GM18520 (cell line): ENCODE measurements around the gene RNF10.
"Not testable (repeated sequence)": the region's sequence is repeated elsewhere in the genome, so short reads cannot be mapped to it uniquely, and the experiment has no call there.

Experiments
- ATAC-seq: cut with Tn5 transposase; IDR thresholded peaks from one replicate; pipeline ENCODE4 v1.9.1; 2021; ENCODE audit not compliant: unreplicated experiment

RNF10 gene

GRCh38 chr12:120534203-120534702, at the start of gene RNF10:
RNF10 (plus strand) TSS chr12:120534356; CDS start chr12:120534812, 456 bp downstream.
- peak; percentile 79 for ATAC-seq

GRCh38 chr12:120485961-120486881, 47.9 kb upstream of the RNF10 start:
- ATAC-seq, result no peak

- ATAC-seq, result not testable (repeated sequence)
Measured at GRCh38 chr12:120487552-120487951, 46.6 kb upstream of the RNF10 start.

GRCh38 chr12:120488057-120488640, 46.0 kb upstream of the RNF10 start:
- no peak for ATAC-seq

- no peak for ATAC-seq
Measured at GRCh38 chr12:120489018-120489417, 45.1 kb upstream of the RNF10 start.

- ATAC-seq, result no peak
Measured at GRCh38 chr12:120490325-120490724, 43.8 kb upstream of the RNF10 start.

GRCh38 chr12:120490833-120491512, 43.2 kb upstream of the RNF10 start:
- ATAC-seq, result no peak

- no peak for ATAC-seq
Measured at GRCh38 chr12:120495186-120495730, 38.9 kb upstream of the RNF10 start.

GRCh38 chr12:120495731-120496412, 38.3 kb upstream of the RNF10 start, which contains the start of gene DYNLL1:
DYNLL1 (plus strand) TSS chr12:120496113; CDS start chr12:120496422, 309 bp downstream.
- ATAC-seq, result peak; percentile 89

GRCh38 chr12:120496413-120497340, 37.5 kb upstream of the RNF10 start:
- peak; percentile 13 for ATAC-seq

GRCh38 chr12:120497524-120498150, 36.5 kb upstream of the RNF10 start:
- ATAC-seq, result no peak

- no peak for ATAC-seq
Measured at GRCh38 chr12:120498870-120499515, 35.2 kb upstream of the RNF10 start.

GRCh38 chr12:120500581-120500980, 33.6 kb upstream of the RNF10 start:
- no peak for ATAC-seq

- ATAC-seq, result no peak
Measured at GRCh38 chr12:120504587-120504986, 29.6 kb upstream of the RNF10 start.

GRCh38 chr12:120508537-120508936, 25.6 kb upstream of the RNF10 start:
- no peak for ATAC-seq

GRCh38 chr12:120514002-120514401, 20.2 kb upstream of the RNF10 start:
- no peak for ATAC-seq

GRCh38 chr12:120515496-120515895, 18.7 kb upstream of the RNF10 start:
- no peak for ATAC-seq

- ATAC-seq, result not testable (repeated sequence)
Measured at GRCh38 chr12:120519324-120519723, 14.8 kb upstream of the RNF10 start.
